Panc1 (cell line): ENCODE measurements around the gene SLC25A46. TPM values are rescaled to one million over a fixed set of nuclear protein-coding genes. Genes with fewer than 3 reads are reported as not detected.

Experiments
- ATAC-seq: fragments of 200-7000 bp; cut with Tn5 transposase; 2 replicates; pipeline ENCODE4 v1.9.1; 2020; ENCODE audit warnings: mild to moderate bottlenecking, moderate library complexity
- BruUV-seq: library from RNA; stranded (reverse); fragments of 400-500 nt; replicated peaks from 2 replicates; lab custom pipeline; 2021; lab: Mats Ljungman, UMichigan
- CTCF ChIA-PET: fragments of 300-600 bp; sonication (Branson Sonifier 250); formaldehyde crosslinking; loops from one replicate; lab custom pipeline; 2022; ENCODE audit warnings: antibody characterized with exemption; lab: Charles Lee
- POLR2A ChIA-PET: fragments of 300-600 bp; sonication (Branson Sonifier 250); formaldehyde crosslinking; loops from one replicate; lab custom pipeline; 2022; ENCODE audit warnings: antibody characterized with exemption; lab: Charles Lee
- DNase-seq: peaks from one replicate; pipeline ENCODE4 v3.0.0-alpha.2; 2010; ENCODE audit warnings: low read depth, low spot score
- H3K27ac ChIP-seq: 2 replicates; pipeline ENCODE4 v1.5.1; 2011; ENCODE audit warnings: mild to moderate bottlenecking, low read length, inconsistent platforms
- H3K27me3 ChIP-seq: fragments of 200-500 bp; sonication (Bioruptor generic); 2 replicates; pipeline ENCODE4 v1.6.0; 2014; ENCODE audit warnings: low read length, inconsistent platforms; ENCODE audit not compliant: control insufficient read depth, insufficient read depth
- H3K36me3 ChIP-seq: fragments of 200-500 bp; sonication (Bioruptor generic); 2 replicates; pipeline ENCODE4 v1.5.1; 2014; ENCODE audit warnings: inconsistent platforms, mild to moderate bottlenecking, low read length, moderate library complexity; ENCODE audit not compliant: control insufficient read depth, insufficient read depth
- H3K4me1 ChIP-seq: 2 replicates; pipeline ENCODE4 v1.5.1; 2011; ENCODE audit warnings: inconsistent platforms, mild to moderate bottlenecking, low read length, moderate library complexity; ENCODE audit not compliant: control insufficient read depth, insufficient read depth
- H3K4me3 ChIP-seq, 2 experiments: 2 replicates each; pipeline ENCODE4 v1.5.1; 2011 to 2012; ENCODE audit warnings: low read depth in 2 of 2, low read length in 2 of 2, mild to moderate bottlenecking in 2 of 2, inconsistent platforms in 1 of 2, moderate library complexity in 1 of 2
- H3K9me3 ChIP-seq: fragments of 200-500 bp; sonication (Bioruptor generic); 2 replicates; pipeline ENCODE4 v1.5.1; 2014; ENCODE audit warnings: low read depth, mild to moderate bottlenecking, inconsistent platforms, low read length, moderate library complexity; ENCODE audit not compliant: control insufficient read depth, insufficient read depth
- CTCF ChIP-seq: fragments of 450-650 bp; IDR thresholded peaks from 2 replicates; pipeline ENCODE4 v1.5.1; 2017; ENCODE audit warnings: mild to moderate bottlenecking
- POLR2AphosphoS5 ChIP-seq: IDR thresholded peaks from 2 replicates; pipeline ENCODE4 v1.6.1; 2012; ENCODE audit warnings: mild to moderate bottlenecking, low read depth, low read length, moderate library complexity
- REST ChIP-seq, 2 experiments: IDR thresholded peaks; 2 replicates each; pipeline ENCODE4 v1.6.1; 2011 to 2012; ENCODE audit warnings: low read depth in 2 of 2, control low read depth in 1 of 2, low read length in 1 of 2, mild to moderate bottlenecking in 1 of 2, moderate library complexity in 1 of 2; ENCODE audit not compliant: insufficient read depth in 1 of 2
- SIN3A ChIP-seq: IDR thresholded peaks from 2 replicates; pipeline ENCODE4 v1.6.1; 2012; ENCODE audit warnings: low read depth, mild to moderate bottlenecking, low read length, moderate library complexity, borderline replicate concordance; ENCODE audit not compliant: insufficient read depth
- TCF7L2 ChIP-seq: IDR thresholded peaks from 2 replicates; pipeline ENCODE4 v1.6.1; 2011; ENCODE audit warnings: mild to moderate bottlenecking, low read depth, low read length, inconsistent platforms
- in situ Hi-C: cut with HindIII; loops from 2 replicates; pipeline ENCODE4 v1.10.0; 2016; ENCODE audit warnings: low sequenced_read_pairs, low pct_unique_long_range_greater_than_20kb
- intact Hi-C: fragments of 100-400 bp; cut with micrococcal nuclease; formaldehyde crosslinking; loops from one replicate; pipeline ENCODE4 v1.10.0; 2022; ENCODE audit not compliant: unreplicated experiment
- total RNA-seq: library from RNA; stranded (reverse); gene quantifications from one replicate; pipeline ENCODE4 v1.2.1, GENCODE V29; 2021; ENCODE audit not compliant: unreplicated experiment

Gene SLC25A46
- total RNA-seq, 1 experiment from 2014 or later = 34.5 TPM

- TF ChIP-seq POLR2AphosphoS5 = no peak
- no peak for TF ChIP-seq TCF7L2
- TF ChIP-seq SIN3A = no peak
- no peak for TF ChIP-seq REST (IDR thresholded peaks at IDR 0.05; ENCODE audit: insufficient read depth in 1 of 2, low read depth in 2 of 2, low read length in 1 of 2)
- no peak for TF ChIP-seq CTCF
- ATAC-seq (no peak), DNase-seq (no peak)
- ChIA-PET POLR2A (no interaction called here), CTCF (no interaction called here)
- BruUV-seq = no TSS peak
- no peak overlapping the region for H3K27ac ChIP-seq
- in situ Hi-C loops = no loop called here
- H3K4me3 ChIP-seq = no peak overlapping the region
- intact Hi-C loops = no loop called here
- no peaks in the 10 kb centered on the region for H3K27me3 ChIP-seq
- H3K4me1 ChIP-seq = no peaks in the 10 kb centered on the region
- no peaks in the 10 kb centered on the region for H3K36me3 ChIP-seq
- peaks cover 6% of the 10 kb centered on the region; the same call in 1 of the 2 replicates for H3K9me3 ChIP-seq
These were observed 68.4 kb downstream of the SLC25A46 start for GRCh38 chr5:110807169-110807568.

GRCh38 chr5:110809006-110809405 is 70.2 kb downstream of the SLC25A46 start:
- DNase-seq (no peak), ATAC-seq (no peak)
- H3K9me3 ChIP-seq = peaks cover 3% of the 10 kb centered on the region; the same call in 1 of the 2 replicates
- H3K27ac ChIP-seq = no peak overlapping the region
- H3K4me3 ChIP-seq = no peak overlapping the region
- POLR2A ChIA-PET = no interaction called here
- no peaks in the 10 kb centered on the region for H3K27me3 ChIP-seq
- BruUV-seq = no TSS peak
- in situ Hi-C loops (no loop called here), intact Hi-C loops (no loop called here)
- TF ChIP-seq TCF7L2 (no peak), POLR2AphosphoS5 (no peak), SIN3A (no peak), REST (IDR thresholded peaks at IDR 0.05; ENCODE audit: insufficient read depth in 1 of 2, low read depth in 2 of 2, low read length in 1 of 2) (no peak), CTCF (no peak)
- no peaks in the 10 kb centered on the region for H3K36me3 ChIP-seq
- H3K4me1 ChIP-seq = no peaks in the 10 kb centered on the region
- CTCF ChIA-PET = no interaction called here
